Omental fat pad (tissue), 4 donors: ENCODE results near the gene IFI6. TPM values are rescaled to one million over a fixed set of nuclear protein-coding genes. Genes with fewer than 3 reads are reported as not detected.

Source experiments
- ATAC-seq: fragments of 150-250 bp; one replicate; pipeline ENCODE4 v1.9.1; 2016; ENCODE audit warnings: mild to moderate bottlenecking, moderate library complexity; ENCODE audit not compliant: low FRiP score
- DNase-seq: peaks from one replicate; pipeline ENCODE4 v3.0.0-alpha.2; 2019; ENCODE audit warnings: low spot score
- small RNA-seq: library from RNA; depleted of rRNA; stranded (forward); fragments of <200 nt; gene quantifications from one replicate; pipeline ENCODE3, GENCODE V24; 2016
- total RNA-seq, 4 donors: library from RNA; depleted of rRNA; stranded (reverse); fragments of >200 nt; gene quantifications; one replicate each; pipeline ENCODE4 v1.1.0, GENCODE V29; 2016
- TF ChIP-seq, protein P1 (sequence below), 3 donors: fragments of 450-650 bp; IDR thresholded peaks; one replicate each; pipeline ENCODE4 v1.5.1; 2016 to 2017; ENCODE audit warnings: antibody characterized with exemption in 3 of 3, mild to moderate bottlenecking in 3 of 3, moderate library complexity in 2 of 3

The IFI6 gene
- total RNA-seq, 4 donors from 2014 or later, result 28.2 to 88.4 (median 69.6) TPM

DNA sequence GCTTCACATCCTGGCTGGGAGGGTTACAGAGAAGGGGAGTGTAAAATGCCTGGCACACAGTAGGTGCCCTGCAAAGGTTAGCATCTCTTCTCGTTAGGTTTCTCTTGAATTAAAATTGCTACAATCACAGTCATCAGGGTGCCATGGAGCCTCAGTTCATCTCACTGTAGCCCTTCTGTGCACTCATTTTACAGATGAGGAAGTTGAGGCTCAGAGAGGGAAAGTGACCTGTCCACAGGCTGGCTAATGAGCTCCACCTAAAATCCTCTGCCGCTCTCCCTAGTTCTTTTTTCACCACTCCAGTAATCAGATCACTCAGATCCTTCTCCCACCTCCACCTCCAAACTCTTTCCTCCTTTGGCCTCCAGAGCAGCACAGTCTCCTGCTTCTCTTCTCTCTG is 54.6 kb downstream of the IFI6 start:
- ATAC-seq (no peak), DNase-seq (no peak)
- TF ChIP-seq, protein P1, sequence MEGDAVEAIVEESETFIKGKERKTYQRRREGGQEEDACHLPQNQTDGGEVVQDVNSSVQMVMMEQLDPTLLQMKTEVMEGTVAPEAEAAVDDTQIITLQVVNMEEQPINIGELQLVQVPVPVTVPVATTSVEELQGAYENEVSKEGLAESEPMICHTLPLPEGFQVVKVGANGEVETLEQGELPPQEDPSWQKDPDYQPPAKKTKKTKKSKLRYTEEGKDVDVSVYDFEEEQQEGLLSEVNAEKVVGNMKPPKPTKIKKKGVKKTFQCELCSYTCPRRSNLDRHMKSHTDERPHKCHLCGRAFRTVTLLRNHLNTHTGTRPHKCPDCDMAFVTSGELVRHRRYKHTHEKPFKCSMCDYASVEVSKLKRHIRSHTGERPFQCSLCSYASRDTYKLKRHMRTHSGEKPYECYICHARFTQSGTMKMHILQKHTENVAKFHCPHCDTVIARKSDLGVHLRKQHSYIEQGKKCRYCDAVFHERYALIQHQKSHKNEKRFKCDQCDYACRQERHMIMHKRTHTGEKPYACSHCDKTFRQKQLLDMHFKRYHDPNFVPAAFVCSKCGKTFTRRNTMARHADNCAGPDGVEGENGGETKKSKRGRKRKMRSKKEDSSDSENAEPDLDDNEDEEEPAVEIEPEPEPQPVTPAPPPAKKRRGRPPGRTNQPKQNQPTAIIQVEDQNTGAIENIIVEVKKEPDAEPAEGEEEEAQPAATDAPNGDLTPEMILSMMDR (IDR thresholded peaks at IDR 0.05), result no peak

DNA sequence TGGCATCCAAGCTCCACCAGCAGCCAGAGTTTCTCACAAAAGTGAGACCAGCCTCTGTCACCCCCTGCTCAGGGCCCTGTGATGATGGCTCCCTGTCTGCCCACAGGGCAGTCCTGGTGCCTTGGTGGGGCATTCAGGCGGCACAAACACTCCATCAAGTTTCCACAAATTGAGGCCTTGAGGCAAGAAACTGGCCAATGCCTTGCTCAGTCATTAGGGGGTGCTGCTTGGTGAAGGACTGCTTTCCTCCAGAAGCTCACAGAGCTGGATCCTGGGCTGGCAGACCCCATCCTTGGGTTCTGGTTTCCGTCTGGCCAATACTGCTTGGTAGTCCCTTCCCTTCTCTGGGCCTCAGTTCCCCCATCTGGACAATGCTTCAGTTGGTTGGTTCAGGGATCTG is 55.6 kb downstream of the IFI6 start:
- no peak for ATAC-seq
- TF ChIP-seq, protein P1 (IDR thresholded peaks at IDR 0.05), result no peak

More for the DNA sequence above, 55.6 kb downstream of the IFI6 start:
- DNase-seq, result no peak

Small RNA genes within 50 kb of the gene (small RNA-seq; reads per million reads assigned to genes)
- not detected for gene AL031729.1
- gene RNU6-424P, result not detected
- not detected for gene RNU6-949P

Other genes with a start within 250 kb of the IFI6 start
- 10 to 100 TPM; 43.4 to 87.8 (median 60.5) TPM for gene WASF2, start 182.0 kb downstream of the IFI6 start, total RNA-seq
- gene AHDC1, start 68.0 kb downstream of the IFI6 start, total RNA-seq, result 10 to 100 TPM in 1 of 4 donors, 1 to 10 TPM in 3; 7.5 to 12.9 (median 8.2) TPM
- gene FGR, start 37.0 kb downstream of the IFI6 start, total RNA-seq, result 100 to 1,000 TPM in 2 of 4 donors, 10 to 100 TPM in 2; 18.8 to 131 (median 77.6) TPM
- gene FAM76A, start 53.8 kb upstream of the IFI6 start, total RNA-seq, result 10 to 100 TPM; 17.4 to 30.0 (median 20.0) TPM
- gene STX12, start 101.0 kb upstream of the IFI6 start, total RNA-seq, result 100 to 1,000 TPM in 1 of 4 donors, 10 to 100 TPM in 3; 78.5 to 116 (median 95.7) TPM
- 10 to 100 TPM; 24.6 to 43.7 (median 33.5) TPM for gene PPP1R8, start 158.6 kb upstream of the IFI6 start, total RNA-seq
- 100 to 1,000 TPM in 1 of 4 donors, 10 to 100 TPM in 3; 50.2 to 103 (median 77.0) TPM for gene THEMIS2, start 200.4 kb upstream of the IFI6 start, total RNA-seq
- gene RPA2, start 242.4 kb upstream of the IFI6 start, total RNA-seq, result 10 to 100 TPM; 14.9 to 32.6 (median 19.9) TPM